GM12878 (cell line): ENCODE results near the gene RALGAPA1. TPM values are rescaled to one million over a fixed set of nuclear protein-coding genes. Genes with fewer than 3 reads are reported as not detected.

Source experiments
- ATAC-seq: fragments of 200-7000 bp; cut with Tn5 transposase; 3 replicates; pipeline ENCODE4 v1.9.1; 2020; ENCODE audit warnings: mild to moderate bottlenecking, moderate library complexity
- BruUV-seq: library from RNA; stranded (reverse); fragments of 400-500 nt; replicated peaks from 2 replicates; lab custom pipeline; 2021; lab: Mats Ljungman, UMichigan
- CTCF ChIA-PET: fragments of 300-600 bp; sonication (Branson Sonifier 250); formaldehyde crosslinking; extraction: SDS; loops from one replicate; lab custom pipeline; 2021; ENCODE audit warnings: inconsistent platforms; lab: Yijun Ruan, JAX
- POLR2A ChIA-PET: fragments of 350-600 bp; formaldehyde crosslinking; extraction: SDS; loops from one replicate; lab custom pipeline; 2021; ENCODE audit warnings: inconsistent platforms; lab: Charles Lee
- RAD21 ChIA-PET: fragments of 300-600 bp; sonication (Branson Sonifier 250); formaldehyde crosslinking; loops from one replicate; lab custom pipeline; 2023; ENCODE audit warnings: antibody characterized with exemption; ENCODE audit not compliant: unreplicated experiment; lab: Charles Lee
- SMC1A ChIA-PET: fragments of 300-600 bp; sonication (Branson Sonifier 250); formaldehyde crosslinking; loops from one replicate; lab custom pipeline; 2023; ENCODE audit not compliant: unreplicated experiment, uncharacterized antibody; lab: Charles Lee
- DNase-seq: peaks from one replicate; pipeline ENCODE4 v3.0.0-alpha.2; 2011; ENCODE audit warnings: low read depth, low spot score
- FAIRE-seq: peaks from 3 replicates; lab custom pipeline; 2011; peaks lifted over from hg19 to GRCh38; lab: Jason Lieb, UNC
- H2AFZ ChIP-seq: 2 replicates; pipeline ENCODE4 v1.6.0; 2011; ENCODE audit warnings: low read depth, low read length, control low read depth; ENCODE audit not compliant: control insufficient read depth
- H3K27ac ChIP-seq: 2 replicates; pipeline ENCODE4 v1.5.1; 2011; ENCODE audit warnings: control low read depth; ENCODE audit not compliant: control insufficient read depth, insufficient read depth
- H3K27me3 ChIP-seq, 2 experiments: replicated peaks in 1 of 2; 2 replicates each; pipeline versions ENCODE4 v1.6.0 to v1.6.1; 2011; ENCODE audit warnings: low read length in 1 of 2; ENCODE audit not compliant: control insufficient read depth in 2 of 2, insufficient read depth in 2 of 2
- H3K36me3 ChIP-seq, 2 experiments: 2 replicates each; pipeline ENCODE4 v1.5.1; 2011; ENCODE audit warnings: low read length in 1 of 2; ENCODE audit not compliant: control insufficient read depth in 2 of 2, insufficient read depth in 2 of 2
- H3K4me1 ChIP-seq: 2 replicates; pipeline ENCODE4 v1.6.1; 2011; ENCODE audit warnings: mild to moderate bottlenecking, low read length, moderate library complexity, mixed read lengths; ENCODE audit not compliant: control insufficient read depth, insufficient read depth
- H3K4me2 ChIP-seq: 2 replicates; pipeline ENCODE4 v1.6.0; 2011; ENCODE audit warnings: control low read depth; ENCODE audit not compliant: control insufficient read depth, insufficient read depth
- H3K4me3 ChIP-seq: fragments of 200-600 bp; sonication (generic); 2 replicates; pipeline ENCODE4 v1.5.1; 2016
- H3K79me2 ChIP-seq: 2 replicates; pipeline ENCODE4 v1.6.0; 2011; ENCODE audit warnings: low read length; ENCODE audit not compliant: control insufficient read depth, insufficient read depth
- H3K9ac ChIP-seq: 2 replicates; pipeline ENCODE4 v1.8.0; 2011; ENCODE audit warnings: low read length, control low read depth, mixed read lengths; ENCODE audit not compliant: control insufficient read depth, insufficient read depth
- H3K9me3 ChIP-seq: replicated peaks from 3 replicates; pipeline ENCODE4 v1.5.1; 2011; ENCODE audit warnings: mild to moderate bottlenecking, low read length; ENCODE audit not compliant: control insufficient read depth, insufficient read depth
- H4K20me1 ChIP-seq: 2 replicates; pipeline ENCODE4 v1.6.0; 2011; ENCODE audit not compliant: control insufficient read depth, insufficient read depth
- BMI1 ChIP-seq: fragments of 450-650 bp; IDR thresholded peaks from 2 replicates; pipeline ENCODE4 v1.6.1; 2016; ENCODE audit warnings: mild to moderate bottlenecking, moderate library complexity, borderline replicate concordance
- CBX5 ChIP-seq: sonication (generic); IDR thresholded peaks from 2 replicates; pipeline ENCODE4 v1.6.1; 2016; ENCODE audit warnings: low read depth, moderate library complexity, mild to moderate bottlenecking, inconsistent platforms
- MYC ChIP-seq: IDR thresholded peaks from 2 replicates; pipeline ENCODE4 v1.6.1; 2011; ENCODE audit warnings: mild to moderate bottlenecking, low read length, moderate library complexity, inconsistent platforms; ENCODE audit not compliant: insufficient read depth, insufficient replicate concordance, insufficient read length, severe bottlenecking
- POLR2A ChIP-seq: IDR thresholded peaks from 2 replicates; pipeline ENCODE4 v1.6.1; 2011; ENCODE audit warnings: low read depth, mild to moderate bottlenecking, low read length
- RAD21 ChIP-seq: IDR thresholded peaks from 2 replicates; pipeline ENCODE4 v1.6.1; 2011; ENCODE audit warnings: mild to moderate bottlenecking, low read depth, low read length, moderate library complexity; ENCODE audit not compliant: insufficient read depth
- RCOR1 ChIP-seq: conservative IDR thresholded peaks from 2 replicates; pipeline ENCODE4 v1.6.1; 2012; ENCODE audit warnings: low read depth, low read length, improper control_type of control experiment
- SMARCA5 ChIP-seq: fragments of 450-650 bp; IDR thresholded peaks from 2 replicates; pipeline ENCODE4 v1.6.1; 2017; ENCODE audit warnings: mild to moderate bottlenecking
- SREBF2 ChIP-seq: IDR thresholded peaks from 2 replicates; pipeline ENCODE4 v1.6.1; 2012; ENCODE audit warnings: mild to moderate bottlenecking, low read length
- WGBS: methylation state at CpG from one replicate; pipeline ENCODE4 v1.1.6; 2016; ENCODE audit warnings: low lambda C conversion rate; ENCODE audit not compliant: insufficient replicate concordance, insufficient coverage; ENCODE audit errors: missing lambda C conversion rate; 5-methylcytosine and 5-hydroxymethylcytosine counted together
- in situ Hi-C: fragments of 300-500 bp; cut with MboI; formaldehyde crosslinking; loops from 9 replicates; pipeline ENCODE4 v1.14.3; 2018; ENCODE audit warnings: mixed read lengths
- intact Hi-C: fragments of 100-400 bp; cut with micrococcal nuclease; formaldehyde crosslinking; loops from one replicate; pipeline ENCODE4 v1.14.2; 2022; ENCODE audit not compliant: unreplicated experiment
- polyA plus RNA-seq, 11 experiments: library from polyadenylated mRNA; depleted of rRNA in 4 of 11; unstranded in 6 of 11; stranded (reverse) in 5 of 11; fragments of >200 nt; fragmentation: Nextera tagmentation in 4 of 11; fragmentation: Illumina TruSeq in 1 of 11; extraction: Ambion mirVana in 4 of 11; extraction: Trizol in 1 of 11; gene quantifications; 1 replicate in 1 of 11; 2 replicates in 10 of 11; pipeline versions ENCODE4 v1.2.1 to v1.2.3, GENCODE V29; 2011 to 2016; ENCODE audit warnings: inconsistent platforms in 2 of 11, missing spikeins in 2 of 11, low read depth in 1 of 11
- total RNA-seq, 4 experiments: library from RNA; depleted of rRNA in 3 of 4; stranded (reverse); fragments of >200 nt in 3 of 4; fragmentation: Illumina TruSeq in 1 of 4; extraction: Trizol in 1 of 4; gene quantifications; 2 replicates each; pipeline versions ENCODE4 v1.2.1 to v1.2.3, GENCODE V29; 2013 to 2021

RALGAPA1 gene
- total and polyA plus RNA-seq, 10 of the 15 experiments (the other 5 are each of a cell fraction or from before 2014, with no cell fraction given) = 5.6 to 26.7 (median 14.7) TPM

DNA sequence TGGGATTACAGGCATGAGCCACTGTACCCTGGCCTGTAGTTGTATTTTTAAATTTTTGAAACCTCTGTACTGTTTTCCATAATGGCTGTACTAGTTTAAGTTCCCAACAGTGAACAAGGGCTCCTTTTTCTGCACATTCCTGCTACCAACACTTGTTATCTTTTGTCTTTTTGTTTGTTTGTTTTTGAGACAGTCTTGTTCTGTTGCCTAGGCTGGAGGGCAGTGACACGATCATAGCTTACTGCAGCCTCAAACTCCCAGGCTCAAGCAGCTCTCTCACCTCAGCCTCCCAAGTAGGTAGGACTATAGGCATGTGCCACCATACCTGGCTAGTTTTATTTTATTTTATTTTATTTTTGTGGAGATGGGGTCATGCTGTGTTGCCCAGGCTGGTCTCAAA lies 40.0 kb upstream of the RALGAPA1 start (continued):
- no peak for TF ChIP-seq RAD21
- no peak for TF ChIP-seq SREBF2

DNA sequence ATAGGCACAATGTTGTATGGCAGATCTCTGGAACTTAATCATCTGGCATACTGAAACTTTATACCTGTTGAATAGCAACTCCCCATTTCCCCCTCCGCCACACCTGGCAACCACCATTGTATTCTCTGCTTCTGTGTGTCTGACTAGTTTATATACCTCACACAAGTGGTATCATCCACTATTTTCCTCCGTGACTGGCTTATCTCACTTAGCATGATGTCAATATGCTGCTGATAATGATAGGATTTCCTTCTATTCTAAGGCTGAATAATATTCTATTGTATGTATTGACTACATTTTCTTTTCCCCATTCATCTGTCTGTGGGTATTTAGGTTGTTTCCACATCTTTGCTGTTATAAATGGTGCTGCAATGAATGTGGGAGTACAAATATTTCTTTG lies 38.5 kb upstream of the RALGAPA1 start:
- ChIA-PET RAD21 (no interaction called here), SMC1A (no interaction called here), POLR2A (no interaction called here), CTCF (interaction anchor here (1.2 kb wide), 1 partner anchor 30 kb away, joined by 3 read pairs; no protein-coding TSS in a partner anchor)
- H3K36me3 ChIP-seq = peaks cover 0 to 11% of the 10 kb centered on the region in 2 experiments; a peak in 3 of 4 replicates
- no peak overlapping the region for H2AFZ ChIP-seq
- intact Hi-C loops = no loop called here
- no peak overlapping the region for H3K4me3 ChIP-seq
- FAIRE-seq (no peak), DNase-seq (no peak), ATAC-seq (no peak)
- H3K27me3 ChIP-seq = no peaks in the 10 kb centered on the region
- no peak overlapping the region for H3K4me2 ChIP-seq
- no peaks in the 10 kb centered on the region for H3K79me2 ChIP-seq
- no peaks in the 10 kb centered on the region for H4K20me1 ChIP-seq
- BruUV-seq = no TSS peak
- in situ Hi-C loops = no loop called here
- no peaks in the 10 kb centered on the region for H3K4me1 ChIP-seq
- WGBS = 98% methylated on average over 2 of the region's 2 CpGs
- H3K27ac ChIP-seq = no peak overlapping the region
- H3K9ac ChIP-seq = no peak overlapping the region
- H3K9me3 ChIP-seq = peaks cover 2% of the 10 kb centered on the region; the same call in 2 of the 3 replicates
- TF ChIP-seq SMARCA5 (no peak), RCOR1 (no peak), BMI1 (no peak), CBX5 (no peak), POLR2A (no peak), MYC (no peak)
- TF ChIP-seq, all 136 proteins: peak for 0
